ENCODE data around the gene PHB1. TPM values are rescaled to one million over a fixed set of nuclear protein-coding genes. Genes with fewer than 3 reads are reported as not detected.
"Not testable (repeated sequence)": the region's sequence is repeated elsewhere in the genome, so short reads cannot be mapped to it uniquely, and the experiment has no call there.

Gene PHB1
- total RNA-seq, 1 experiment from 2014 or later = 325 TPM

DNA sequence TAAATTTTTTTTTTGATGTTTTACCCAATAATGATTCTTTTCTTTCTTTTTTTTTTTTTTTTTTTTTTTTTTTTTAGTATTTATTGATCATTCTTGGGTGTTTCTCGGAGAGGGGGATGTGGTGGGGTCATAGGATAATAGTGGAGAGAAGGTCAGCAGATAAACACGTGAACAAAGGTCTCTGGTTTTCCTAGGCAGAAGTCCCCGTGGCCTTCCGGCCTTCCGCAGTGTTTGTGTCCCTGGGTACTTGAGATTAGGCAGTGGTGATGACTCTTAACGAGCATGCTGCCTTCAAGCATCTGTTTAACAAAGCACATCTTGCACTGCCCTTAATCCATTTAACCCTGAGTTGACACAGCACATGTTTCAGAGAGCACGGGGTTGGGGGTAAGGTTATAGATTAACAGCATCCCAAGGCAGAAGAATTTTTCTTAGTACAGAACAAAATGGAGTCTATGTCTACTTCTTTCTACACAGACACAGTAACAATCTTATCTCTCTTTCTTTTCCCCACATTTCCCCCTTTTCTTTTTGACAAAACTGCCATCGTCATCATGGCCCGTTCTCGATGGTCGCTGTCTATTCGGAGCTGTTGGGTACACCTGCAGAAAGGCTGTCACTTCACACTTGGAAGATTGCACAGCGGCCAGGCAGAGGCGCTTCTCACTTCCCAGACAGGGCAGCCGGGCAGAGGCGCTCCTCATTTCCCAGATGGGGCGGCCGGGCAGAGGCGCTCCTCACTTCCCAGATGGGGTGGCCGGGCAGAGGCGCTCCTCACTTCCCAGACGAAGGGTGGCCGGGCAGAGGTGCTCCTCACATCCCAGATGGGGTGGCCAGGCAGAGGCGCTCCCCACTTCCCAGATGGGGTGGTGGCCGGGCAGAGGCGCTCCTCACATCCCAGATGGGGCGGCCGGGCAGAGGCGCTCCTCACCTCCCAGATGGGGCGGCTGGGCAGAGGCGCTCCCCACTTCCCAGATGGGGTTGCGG lies 4.4 kb upstream of the PHB1 start:
- H4K5ac ChIP-seq (ENCODE audit: insufficient read length, low read depth, low read length); H3K4me3 Mint-ChIP-seq; H3K27me3 Mint-ChIP-seq (ENCODE audit: low read depth); H3K56ac ChIP-seq (ENCODE audit: insufficient read length, low read depth, low read length); H3K4me1 ChIP-seq (ENCODE audit: insufficient read depth, low read length); H2BK20ac ChIP-seq (ENCODE audit: low read depth, low read length, poor library complexity, severe bottlenecking); H2AK5ac ChIP-seq (ENCODE audit: insufficient read length, low read length); H2BK15ac ChIP-seq (ENCODE audit: low read depth, low read length); H3K23ac ChIP-seq (ENCODE audit: insufficient read length, low read depth, low read length); H3K79me1 ChIP-seq (ENCODE audit: insufficient read depth, low read depth, low read length, poor library complexity, severe bottlenecking); H3K4ac ChIP-seq (ENCODE audit: low read depth, low read length); H4K20me1 ChIP-seq (ENCODE audit: control insufficient read depth, insufficient read depth, insufficient read length); H3K27ac Mint-ChIP-seq; H3K4me1 Mint-ChIP-seq; H3K9me3 ChIP-seq (ENCODE audit: control insufficient read depth, low read depth, low read length); H3K14ac ChIP-seq (ENCODE audit: insufficient read depth, low read length); H2BK120ac ChIP-seq (ENCODE audit: low read depth, low read length, poor library complexity, severe bottlenecking); H3T11ph ChIP-seq (ENCODE audit: low read length); H2BK12ac ChIP-seq (ENCODE audit: insufficient read length, low read depth, low read length); H2AFZ ChIP-seq (ENCODE audit: low read length); H3K18ac ChIP-seq (ENCODE audit: insufficient read length, low read depth, low read length); H3K79me2 ChIP-seq (ENCODE audit: insufficient read depth, low read length); H3K9ac ChIP-seq (ENCODE audit: extremely low read depth, insufficient read length, low read length); DNase-seq; H3K27me3 ChIP-seq (ENCODE audit: insufficient read depth, low read length); H2BK5ac ChIP-seq (ENCODE audit: insufficient read length, low read length); H4K91ac ChIP-seq (ENCODE audit: insufficient read length, low read depth, low read length); H3K4me2 ChIP-seq (ENCODE audit: insufficient read depth, insufficient read length, low read length); H3K27ac ChIP-seq (ENCODE audit: insufficient read length, low read depth, low read length); H4K8ac ChIP-seq (replicated peaks; ENCODE audit: insufficient read length, low read depth, low read length): not testable (repeated sequence)
- WGBS (ENCODE audit: extremely low coverage, insufficient read length, low lambda C conversion rate) = no CpG with 5 or more reads among the region's 32 CpGs
- H3K23me2 ChIP-seq (ENCODE audit: insufficient read length, low read depth, low read length, poor library complexity, severe bottlenecking) = peaks cover 11% of the 10 kb centered on the region
- peaks cover 27 to 30% of the 10 kb centered on the region in 2 experiments for H3K9me3 Mint-ChIP-seq
- H3K36me3 Mint-ChIP-seq (ENCODE audit: insufficient read depth in 1 of 3, low read depth in 3 of 3) = peaks cover 10 to 16% (median 12%) of the 10 kb centered on the region in 3 experiments; a peak in 6 of 7 replicates

Measured in H9 (cell line).